Lower leg skin (tissue), 3 donors: ENCODE results near the gene SKOR2.
"Not testable (repeated sequence)": the region's sequence is repeated elsewhere in the genome, so short reads cannot be mapped to it uniquely, and the experiment has no call there.

ENCODE experiments used
- POLR2A ChIP-seq, 2 donors: fragments of 450-650 bp; IDR thresholded peaks; one replicate each; pipeline ENCODE4 v1.6.1; 2016 to 2017; ENCODE audit warnings: antibody characterized with exemption in 2 of 2, mild to moderate bottlenecking in 1 of 2, moderate library complexity in 1 of 2
- TF ChIP-seq, protein P1 (sequence below), 3 donors: fragments of 450-650 bp; IDR thresholded peaks; one replicate each; pipeline ENCODE4 v1.5.1; 2016; ENCODE audit warnings: antibody characterized with exemption in 3 of 3, mild to moderate bottlenecking in 3 of 3, moderate library complexity in 2 of 3

- TF ChIP-seq, protein P1, sequence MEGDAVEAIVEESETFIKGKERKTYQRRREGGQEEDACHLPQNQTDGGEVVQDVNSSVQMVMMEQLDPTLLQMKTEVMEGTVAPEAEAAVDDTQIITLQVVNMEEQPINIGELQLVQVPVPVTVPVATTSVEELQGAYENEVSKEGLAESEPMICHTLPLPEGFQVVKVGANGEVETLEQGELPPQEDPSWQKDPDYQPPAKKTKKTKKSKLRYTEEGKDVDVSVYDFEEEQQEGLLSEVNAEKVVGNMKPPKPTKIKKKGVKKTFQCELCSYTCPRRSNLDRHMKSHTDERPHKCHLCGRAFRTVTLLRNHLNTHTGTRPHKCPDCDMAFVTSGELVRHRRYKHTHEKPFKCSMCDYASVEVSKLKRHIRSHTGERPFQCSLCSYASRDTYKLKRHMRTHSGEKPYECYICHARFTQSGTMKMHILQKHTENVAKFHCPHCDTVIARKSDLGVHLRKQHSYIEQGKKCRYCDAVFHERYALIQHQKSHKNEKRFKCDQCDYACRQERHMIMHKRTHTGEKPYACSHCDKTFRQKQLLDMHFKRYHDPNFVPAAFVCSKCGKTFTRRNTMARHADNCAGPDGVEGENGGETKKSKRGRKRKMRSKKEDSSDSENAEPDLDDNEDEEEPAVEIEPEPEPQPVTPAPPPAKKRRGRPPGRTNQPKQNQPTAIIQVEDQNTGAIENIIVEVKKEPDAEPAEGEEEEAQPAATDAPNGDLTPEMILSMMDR (IDR thresholded peaks at IDR 0.05) = not testable (repeated sequence)
- not testable (repeated sequence) for TF ChIP-seq POLR2A (IDR thresholded peaks at IDR 0.05)
Observed at GRCh38 chr18:47182156-47182555, 69.3 kb downstream of the SKOR2 start.
